ENCODE measurements around the gene XRRA1. TPM values are rescaled to one million over a fixed set of nuclear protein-coding genes. Genes with fewer than 3 reads are reported as not detected.

XRRA1 gene
- total RNA-seq, 1 experiment from 2014 or later = 7.3 TPM

GRCh38 chr11:74978041-74978440 lies 29.1 kb upstream of the XRRA1 start:
- Histone ChIP-seq H3K4me1 (ENCODE audit: insufficient read depth, low read length, poor library complexity, severe bottlenecking) (no peaks in the 10 kb centered on the region), H3K4me3 (ENCODE audit: low read depth, low read length, poor library complexity, severe bottlenecking) (no peak overlapping the region), H3K36me3 (ENCODE audit: insufficient read depth, low read length, poor library complexity, severe bottlenecking) (peaks cover 39% of the 10 kb centered on the region), H3K27ac (ENCODE audit: low read depth, low read length, poor library complexity, severe bottlenecking) (no peak overlapping the region), H3K27me3 (replicated peaks; ENCODE audit: insufficient read depth, low read depth, low read length, poor library complexity) (no peaks in the 10 kb centered on the region), H3K9me3 (ENCODE audit: low read depth, low read length, poor library complexity, severe bottlenecking) (no peaks in the 10 kb centered on the region)
- intact Hi-C loops (cut with micrococcal nuclease; ENCODE audit: unreplicated experiment) = no loop called here
- POLR2A ChIA-PET (ENCODE audit: low non-redundant PET) = interaction anchor here (0.6 kb wide), 1 partner anchor 17 kb away, joined by 10 read pairs; no protein-coding TSS in a partner anchor
- no peak for TF ChIP-seq EZH2 (IDR thresholded peaks at IDR 0.05; ENCODE audit: borderline replicate concordance, low read depth, low read length, poor library complexity, severe bottlenecking)
- no peak for TF ChIP-seq CTCF (conservative IDR thresholded peaks at IDR 0.05; ENCODE audit: low read depth, low read length)
- CTCF ChIA-PET = no interaction called here
- DNase-seq (ENCODE audit: low spot score) = no peak
- no TSS peak for BruUV-seq (replicated peaks)

- Histone ChIP-seq H3K4me3 (ENCODE audit: low read depth, low read length, poor library complexity, severe bottlenecking) (no peak overlapping the region), H3K4me1 (ENCODE audit: insufficient read depth, low read length, poor library complexity, severe bottlenecking) (no peaks in the 10 kb centered on the region), H3K9me3 (ENCODE audit: low read depth, low read length, poor library complexity, severe bottlenecking) (no peaks in the 10 kb centered on the region), H3K36me3 (ENCODE audit: insufficient read depth, low read length, poor library complexity, severe bottlenecking) (peaks cover 62% of the 10 kb centered on the region), H3K27ac (ENCODE audit: low read depth, low read length, poor library complexity, severe bottlenecking) (no peak overlapping the region), H3K27me3 (replicated peaks; ENCODE audit: insufficient read depth, low read depth, low read length, poor library complexity) (no peaks in the 10 kb centered on the region)
- ChIA-PET CTCF (no interaction called here), POLR2A (ENCODE audit: low non-redundant PET) (interaction anchor here (0.8 kb wide), 1 partner anchor 335 kb away, joined by 4 read pairs; no protein-coding TSS in a partner anchor)
- TF ChIP-seq CTCF (conservative IDR thresholded peaks at IDR 0.05; ENCODE audit: low read depth, low read length) = no peak
- TF ChIP-seq EZH2 (IDR thresholded peaks at IDR 0.05; ENCODE audit: borderline replicate concordance, low read depth, low read length, poor library complexity, severe bottlenecking) = no peak
- intact Hi-C loops (cut with micrococcal nuclease; ENCODE audit: unreplicated experiment) = no loop called here
- no peak for DNase-seq (ENCODE audit: low spot score)
- BruUV-seq (replicated peaks) = no TSS peak
Observed at GRCh38 chr11:74971424-74971823, 22.5 kb upstream of the XRRA1 start.

- POLR2A ChIA-PET (ENCODE audit: low non-redundant PET) = no interaction called here
- Histone ChIP-seq H3K9me3 (ENCODE audit: low read depth, low read length, poor library complexity, severe bottlenecking) (no peaks in the 10 kb centered on the region), H3K4me3 (ENCODE audit: low read depth, low read length, poor library complexity, severe bottlenecking) (no peak overlapping the region), H3K4me1 (ENCODE audit: insufficient read depth, low read length, poor library complexity, severe bottlenecking) (no peaks in the 10 kb centered on the region), H3K27ac (ENCODE audit: low read depth, low read length, poor library complexity, severe bottlenecking) (no peak overlapping the region), H3K27me3 (replicated peaks; ENCODE audit: insufficient read depth, low read depth, low read length, poor library complexity) (no peaks in the 10 kb centered on the region), H3K36me3 (ENCODE audit: insufficient read depth, low read length, poor library complexity, severe bottlenecking) (peaks cover 62% of the 10 kb centered on the region)
- CTCF ChIA-PET = no interaction called here
- no TSS peak for BruUV-seq (replicated peaks)
- TF ChIP-seq CTCF (conservative IDR thresholded peaks at IDR 0.05; ENCODE audit: low read depth, low read length) = no peak
- TF ChIP-seq EZH2 (IDR thresholded peaks at IDR 0.05; ENCODE audit: borderline replicate concordance, low read depth, low read length, poor library complexity, severe bottlenecking) = no peak
- no peak for DNase-seq (ENCODE audit: low spot score)
- intact Hi-C loops (cut with micrococcal nuclease; ENCODE audit: unreplicated experiment) = no loop called here
Observed at GRCh38 chr11:74970852-74971395, 22.0 kb upstream of the XRRA1 start.
